PC-9 (cell line): ENCODE results near the gene ADAMTSL1.

Experiments
- CTCF ChIP-seq: fragments of 200-600 bp; sonication (generic); conservative IDR thresholded peaks from 2 replicates; pipeline ENCODE4 v1.6.1; 2017; ENCODE audit warnings: mixed run types, antibody characterized with exemption, mild to moderate bottlenecking, moderate library complexity
- EZH2 ChIP-seq: fragments of 200-600 bp; sonication (generic); IDR thresholded peaks from 2 replicates; pipeline ENCODE4 v1.8.0; 2017; ENCODE audit warnings: antibody characterized with exemption, low read depth

- TF ChIP-seq CTCF = no peak
- no peak for TF ChIP-seq EZH2
These were observed 202.0 kb downstream of the ADAMTSL1 start for GRCh38 chr9:18675973-18676372.
